ENCODE measurements around the gene EHD1. TPM values are rescaled to one million over a fixed set of nuclear protein-coding genes. Genes with fewer than 3 reads are reported as not detected.
A peak's percentile ranks its signal among the peaks of the same experiment; 100 is the strongest.

The EHD1 gene
- polyA plus RNA-seq, 3 donors, result 30.3 to 212 (median 48.4) TPM

GRCh38 chr11:64852804-64853509, 25.5 kb downstream of the EHD1 start:
- intact Hi-C loops (cut with micrococcal nuclease), result no loop called here
- H3K4me1 ChIP-seq (ENCODE audit: control insufficient read depth in 1 of 2, insufficient read depth in 2 of 2, low read length in 2 of 2), result peaks cover 77 to 89% of the 10 kb centered on the region in 2 donors
- peak overlapping the region in 1 of 2 donors; percentile 76 for H3K4me3 Mint-ChIP-seq
- peaks cover 0 to 12% (median 6%) of the 10 kb centered on the region in 3 donors for H3K27me3 Mint-ChIP-seq (ENCODE audit: low read depth in 3 of 3)
- TF ChIP-seq CTCF (IDR thresholded peaks at IDR 0.05), result no peak
- no peaks in the 10 kb centered on the region for H3K27me3 ChIP-seq (ENCODE audit: control insufficient read depth in 2 of 2, insufficient read depth in 2 of 2, low read length in 2 of 2)
- peaks cover 85% of the 10 kb centered on the region for H3K4me1 Mint-ChIP-seq
- no peak overlapping the region for H2AFZ ChIP-seq (ENCODE audit: insufficient read depth, low read depth, low read length, poor library complexity, severe bottlenecking)
- peak overlapping the region in 1 of 3 experiments; percentile 1 for H3K4me3 ChIP-seq (replicated peaks in 1 of 3; ENCODE audit: low read depth in 2 of 3, low read length in 3 of 3)
- peak overlapping the region; percentile 23 for H3K9ac ChIP-seq (ENCODE audit: insufficient read depth, low read length, poor library complexity, severe bottlenecking)
- H3K9me3 ChIP-seq (replicated peaks in 1 of 2; ENCODE audit: control insufficient read depth in 1 of 2, insufficient read depth in 1 of 2, low read length in 2 of 2), result no peaks in the 10 kb centered on the region
- H3K36me3 Mint-ChIP-seq, result peaks cover 58 to 60% of the 10 kb centered on the region in 2 donors
- peaks cover 48% of the 10 kb centered on the region for H4K20me1 ChIP-seq (ENCODE audit: insufficient read depth, low read length)
- peak overlapping the region; percentile 48 for H3K4me2 ChIP-seq (replicated peaks; ENCODE audit: extremely low read depth, low read length, poor library complexity, severe bottlenecking)
- 73% methylated on average over 12 of the region's 24 CpGs for WGBS (ENCODE audit: insufficient coverage)
- H3K27ac Mint-ChIP-seq, result peak overlapping the region; percentile 59 to 97 (median 79)
- peaks cover 28% of the 10 kb centered on the region for H3K79me2 ChIP-seq (ENCODE audit: insufficient read depth, low read length)
- peaks cover 24 to 28% of the 10 kb centered on the region in 2 donors for H3K36me3 ChIP-seq (replicated peaks in 1 of 2; ENCODE audit: control insufficient read depth in 1 of 2, insufficient read depth in 2 of 2, low read length in 2 of 2)
- H3K9me3 Mint-ChIP-seq, result peaks cover 0 to 2% (median 0%) of the 10 kb centered on the region in 7 donors
- peak overlapping the region in 1 of 2 donors; percentile 20 for H3K27ac ChIP-seq (ENCODE audit: low read depth in 1 of 2, low read length in 2 of 2)
- DNase-seq, result peak; percentile 69 to 85 (median 73)

- intact Hi-C loops (cut with micrococcal nuclease), result no loop called here
- Histone ChIP-seq H3K9me3 (replicated peaks in 1 of 2; ENCODE audit: control insufficient read depth in 1 of 2, insufficient read depth in 1 of 2, low read length in 2 of 2) (no peaks in the 10 kb centered on the region), H3K27ac (ENCODE audit: low read depth in 1 of 2, low read length in 2 of 2) (no peak overlapping the region), H3K79me2 (ENCODE audit: insufficient read depth, low read length) (peaks cover 22% of the 10 kb centered on the region), H3K4me2 (replicated peaks; ENCODE audit: extremely low read depth, low read length, poor library complexity, severe bottlenecking) (no peak overlapping the region), H2AFZ (ENCODE audit: insufficient read depth, low read depth, low read length, poor library complexity, severe bottlenecking) (no peak overlapping the region), H4K20me1 (ENCODE audit: insufficient read depth, low read length) (peaks cover 48% of the 10 kb centered on the region), H3K9ac (ENCODE audit: insufficient read depth, low read length, poor library complexity, severe bottlenecking) (no peak overlapping the region), H3K4me3 (replicated peaks in 1 of 3; ENCODE audit: low read depth in 2 of 3, low read length in 3 of 3) (no peak overlapping the region), H3K4me1 (ENCODE audit: control insufficient read depth in 1 of 2, insufficient read depth in 2 of 2, low read length in 2 of 2) (peaks cover 72 to 88% of the 10 kb centered on the region in 2 donors), H3K27me3 (ENCODE audit: control insufficient read depth in 2 of 2, insufficient read depth in 2 of 2, low read length in 2 of 2) (no peaks in the 10 kb centered on the region), H3K36me3 (replicated peaks in 1 of 2; ENCODE audit: control insufficient read depth in 1 of 2, insufficient read depth in 2 of 2, low read length in 2 of 2) (peaks cover 23 to 24% of the 10 kb centered on the region in 2 donors)
- Mint-ChIP-seq H3K4me3 (peak overlapping the region in 1 of 2 donors; percentile 46), H3K27ac (peak overlapping the region in 4 of 7 donors; percentile 27 to 83 (median 34)), H3K36me3 (peaks cover 53 to 54% of the 10 kb centered on the region in 2 donors), H3K9me3 (peaks cover 0 to 2% (median 0%) of the 10 kb centered on the region in 7 donors), H3K27me3 (ENCODE audit: low read depth in 3 of 3) (peaks cover 0 to 12% (median 6%) of the 10 kb centered on the region in 3 donors), H3K4me1 (peaks cover 85% of the 10 kb centered on the region)
- 85% methylated on average over 8 of the region's 8 CpGs for WGBS (ENCODE audit: insufficient coverage)
- no peak for TF ChIP-seq CTCF (IDR thresholded peaks at IDR 0.05)
- peak in 1 of 3 donors; percentile 50 for DNase-seq
Observed at GRCh38 chr11:64851831-64852351, 26.5 kb downstream of the EHD1 start.

Measured in CD14-positive monocyte (primary cell).